Renal cortical epithelial cell (primary cell): ENCODE data around the gene RBM14. TPM values are rescaled to one million over a fixed set of nuclear protein-coding genes. Genes with fewer than 3 reads are reported as not detected.
"Not testable (repeated sequence)": the region's sequence is repeated elsewhere in the genome, so short reads cannot be mapped to it uniquely, and the experiment has no call there.

ENCODE experiments used
- DNase-seq: peaks from one replicate; pipeline ENCODE4 v3.0.0-alpha.2; 2011; ENCODE audit warnings: low read depth
- total RNA-seq: library from RNA; depleted of rRNA; stranded (reverse); fragments of >200 nt; gene quantifications from 2 replicates; pipeline ENCODE4 v1.2.3, GENCODE V29; 2014

Gene RBM14
- total RNA-seq, 1 donor from 2014 or later, result 36.4 TPM

GRCh38 chr11:66598993-66599392 lies 17.4 kb upstream of the RBM14 start:
- no peak for DNase-seq

GRCh38 chr11:66600219-66600618 lies 16.2 kb upstream of the RBM14 start:
- no peak for DNase-seq

GRCh38 chr11:66600631-66601233 lies 15.7 kb upstream of the RBM14 start:
- no peak for DNase-seq

- no peak for DNase-seq
Measured at GRCh38 chr11:66603072-66603471, 13.4 kb upstream of the RBM14 start.

- no peak for DNase-seq
Measured at GRCh38 chr11:66604155-66604554, 12.3 kb upstream of the RBM14 start.

GRCh38 chr11:66606608-66607007 lies 9.8 kb upstream of the RBM14 start:
- not testable (repeated sequence) for DNase-seq

- peak; percentile 90 for DNase-seq
Measured at GRCh38 chr11:66607126-66607834, 9.2 kb upstream of the RBM14 start.

GRCh38 chr11:66609721-66610617 lies 6.5 kb upstream of the RBM14 start:
- no peak for DNase-seq

GRCh38 chr11:66612458-66612857 lies 4.0 kb upstream of the RBM14 start:
- no peak for DNase-seq

GRCh38 chr11:66614073-66614472 lies 2.4 kb upstream of the RBM14 start:
- DNase-seq, result no peak

- DNase-seq, result no peak
Measured at GRCh38 chr11:66617155-66617834, 865 bp downstream of the RBM14 start.

- DNase-seq, result peak; percentile 74
Measured at GRCh38 chr11:66619080-66619554, 2.7 kb downstream of the RBM14 start.

GRCh38 chr11:66624450-66624849 lies 8.0 kb downstream of the RBM14 start:
- DNase-seq, result no peak

GRCh38 chr11:66625041-66625751 lies 8.8 kb downstream of the RBM14 start:
- no peak for DNase-seq

GRCh38 chr11:66625752-66626149 lies 9.3 kb downstream of the RBM14 start:
- DNase-seq, result no peak

GRCh38 chr11:66626382-66626781 lies 10.0 kb downstream of the RBM14 start:
- DNase-seq, result no peak

GRCh38 chr11:66626926-66627325 lies 10.5 kb downstream of the RBM14 start:
- no peak for DNase-seq

GRCh38 chr11:66628061-66628603 lies 11.7 kb downstream of the RBM14 start:
- no peak for DNase-seq

- DNase-seq, result no peak
Measured at GRCh38 chr11:66629356-66629755, 12.9 kb downstream of the RBM14 start.

GRCh38 chr11:66631883-66632282 lies 15.5 kb downstream of the RBM14 start:
- DNase-seq, result no peak

GRCh38 chr11:66632952-66633351 lies 16.5 kb downstream of the RBM14 start:
- DNase-seq, result no peak
